SK-N-SH treated with all-trans-retinoic acid at 6 μM for 48 hours (cell line): Measurements from ENCODE around the gene CFAP20.

Experiments used
- ATAC-seq: fragments of 200-7000 bp; cut with Tn5 transposase; 3 replicates; pipeline ENCODE4 v1.9.1; 2020; ENCODE audit warnings: mild to moderate bottlenecking, moderate library complexity
- ARNTL ChIP-seq: fragments of 450-650 bp; formaldehyde crosslinking; IDR thresholded peaks from 2 replicates; pipeline ENCODE4 v1.5.0; 2020; ENCODE audit warnings: low read depth, mild to moderate bottlenecking, moderate library complexity, borderline replicate concordance
- BACH2 ChIP-seq: fragments of 250-450 bp; sonication (Bioruptor Pico); IDR thresholded peaks from 2 replicates; pipeline ENCODE4 v1.9.0; 2021; ENCODE audit warnings: mild to moderate bottlenecking, borderline replicate concordance
- CREB5 ChIP-seq: fragments of 250-450 bp; sonication (Bioruptor Pico); IDR thresholded peaks from 2 replicates; pipeline ENCODE4 v1.5.1; 2020; ENCODE audit warnings: low read depth, mild to moderate bottlenecking, moderate library complexity
- CSDC2 ChIP-seq: fragments of 250-450 bp; sonication (Bioruptor Pico); IDR thresholded peaks from 2 replicates; pipeline ENCODE4 v1.5.0; 2020; ENCODE audit warnings: mild to moderate bottlenecking, moderate library complexity
- CSRNP3 ChIP-seq: fragments of 250-450 bp; sonication (Bioruptor Pico); IDR thresholded peaks from 2 replicates; pipeline ENCODE4 v1.5.1; 2021; ENCODE audit warnings: mild to moderate bottlenecking, moderate library complexity
- ESRRG ChIP-seq: fragments of 250-450 bp; sonication (Bioruptor Pico); IDR thresholded peaks from 2 replicates; pipeline ENCODE4 v1.6.1; 2021; ENCODE audit warnings: mild to moderate bottlenecking
- GLIS3 ChIP-seq: fragments of 250-450 bp; sonication (Bioruptor Pico); IDR thresholded peaks from 2 replicates; pipeline ENCODE4 v1.5.0; 2020; ENCODE audit warnings: mild to moderate bottlenecking, moderate library complexity
- ISL1 ChIP-seq: fragments of 250-450 bp; sonication (Bioruptor Pico); IDR thresholded peaks from 2 replicates; pipeline ENCODE4 v2.1.2; 2022; ENCODE audit warnings: mild to moderate bottlenecking, moderate library complexity
- PATZ1 ChIP-seq: fragments of 250-450 bp; sonication (Bioruptor Pico); IDR thresholded peaks from 2 replicates; pipeline ENCODE4 v1.8.0; 2020; ENCODE audit warnings: mild to moderate bottlenecking, moderate library complexity, borderline replicate concordance
- POU6F1 ChIP-seq: fragments of 250-450 bp; sonication (Bioruptor Pico); IDR thresholded peaks from 2 replicates; pipeline ENCODE4 v1.8.0; 2021; ENCODE audit warnings: low read depth, mild to moderate bottlenecking, moderate library complexity, borderline replicate concordance
- PPARA ChIP-seq: fragments of 250-450 bp; sonication (Bioruptor Pico); IDR thresholded peaks from 2 replicates; pipeline ENCODE4 v1.5.0; 2020; ENCODE audit warnings: mild to moderate bottlenecking, borderline replicate concordance
- RARB ChIP-seq: fragments of 250-450 bp; sonication (Bioruptor Pico); IDR thresholded peaks from 2 replicates; pipeline ENCODE4 v1.8.0; 2021; ENCODE audit warnings: mild to moderate bottlenecking, moderate library complexity
- SNAI2 ChIP-seq: fragments of 250-450 bp; sonication (Bioruptor Pico); IDR thresholded peaks from 2 replicates; pipeline ENCODE4 v1.5.0; 2020; ENCODE audit warnings: mild to moderate bottlenecking, moderate library complexity
- TCF4 ChIP-seq: fragments of 250-450 bp; sonication (Bioruptor Pico); IDR thresholded peaks from 2 replicates; pipeline ENCODE4 v1.8.0; 2021; ENCODE audit warnings: mild to moderate bottlenecking, moderate library complexity, borderline replicate concordance
- TOX ChIP-seq: fragments of 250-450 bp; sonication (Bioruptor Pico); IDR thresholded peaks from 2 replicates; pipeline ENCODE4 v1.8.0; 2021; ENCODE audit warnings: mild to moderate bottlenecking, moderate library complexity, borderline replicate concordance
- TSHZ2 ChIP-seq: fragments of 250-450 bp; sonication (Bioruptor Pico); IDR thresholded peaks from 2 replicates; pipeline ENCODE4 v1.5.0; 2020; ENCODE audit warnings: mild to moderate bottlenecking, moderate library complexity
- ZC3H10 ChIP-seq: fragments of 250-450 bp; sonication (Bioruptor Pico); IDR thresholded peaks from 2 replicates; pipeline ENCODE4 v1.5.1; 2021; ENCODE audit warnings: mild to moderate bottlenecking, moderate library complexity
- ZFP3 ChIP-seq: fragments of 250-450 bp; sonication (Bioruptor Pico); IDR thresholded peaks from 2 replicates; pipeline ENCODE4 v1.5.0; 2020; ENCODE audit warnings: mild to moderate bottlenecking, moderate library complexity
- ZFP30 ChIP-seq: fragments of 450-650 bp; formaldehyde crosslinking; IDR thresholded peaks from 2 replicates; pipeline ENCODE4 v1.5.0; 2022; ENCODE audit warnings: mild to moderate bottlenecking, moderate library complexity
- ZNF565 ChIP-seq: fragments of 450-650 bp; formaldehyde crosslinking; conservative IDR thresholded peaks from 2 replicates; pipeline ENCODE4 v1.5.0; 2020; ENCODE audit warnings: low read depth, mild to moderate bottlenecking, moderate library complexity
- ZNF70 ChIP-seq: fragments of 450-650 bp; formaldehyde crosslinking; IDR thresholded peaks from 2 replicates; pipeline ENCODE4 v1.5.0; 2020; ENCODE audit warnings: mild to moderate bottlenecking, moderate library complexity
- ZNF8 ChIP-seq: fragments of 450-650 bp; formaldehyde crosslinking; IDR thresholded peaks from 2 replicates; pipeline ENCODE4 v1.5.0; 2020; ENCODE audit warnings: mild to moderate bottlenecking, moderate library complexity

The CFAP20 gene

GRCh38 chr16:58099956-58100300, 29.3 kb downstream of the CFAP20 start:
- ATAC-seq, result no peak
- TF ChIP-seq PATZ1 (CRISPR knock-in tag), result no peak
- no peak for TF ChIP-seq ISL1 (CRISPR knock-in tag)
- TF ChIP-seq ZNF8, result no peak
- TF ChIP-seq TCF4 (CRISPR knock-in tag), result no peak
- TF ChIP-seq TOX (CRISPR knock-in tag), result no peak
- TF ChIP-seq BACH2 (CRISPR knock-in tag), result no peak
- TF ChIP-seq POU6F1 (CRISPR knock-in tag), result no peak
- no peak for TF ChIP-seq TSHZ2
- no peak for TF ChIP-seq CSRNP3
- no peak for TF ChIP-seq ZFP3 (CRISPR knock-in tag)
- no peak for TF ChIP-seq ZC3H10
- no peak for TF ChIP-seq CREB5 (CRISPR knock-in tag)
- TF ChIP-seq ARNTL (CRISPR knock-in tag), result no peak
- TF ChIP-seq RARB (CRISPR knock-in tag), result no peak
- TF ChIP-seq PPARA, result no peak
- TF ChIP-seq SNAI2, result no peak
- no peak for TF ChIP-seq ZFP30
- TF ChIP-seq ZNF565 (CRISPR knock-in tag), result no peak
- TF ChIP-seq ESRRG, result no peak
- TF ChIP-seq, all 23 proteins: peak for 0

GRCh38 chr16:58099097-58099955, 29.9 kb downstream of the CFAP20 start:
- no peak for ATAC-seq
- no peak for TF ChIP-seq ESRRG
- TF ChIP-seq ZNF70 (CRISPR knock-in tag), result no peak
- no peak for TF ChIP-seq BACH2 (CRISPR knock-in tag)
- no peak for TF ChIP-seq POU6F1 (CRISPR knock-in tag)
- no peak for TF ChIP-seq ZFP3 (CRISPR knock-in tag)
- TF ChIP-seq ZC3H10, result no peak
- TF ChIP-seq PPARA, result no peak
- TF ChIP-seq SNAI2, result no peak
- TF ChIP-seq GLIS3 (CRISPR knock-in tag), result no peak
- no peak for TF ChIP-seq TOX (CRISPR knock-in tag)
- no peak for TF ChIP-seq CSDC2 (CRISPR knock-in tag)
- no peak for TF ChIP-seq ZNF8
- TF ChIP-seq ISL1 (CRISPR knock-in tag), result no peak
- TF ChIP-seq RARB (CRISPR knock-in tag), result no peak
- no peak for TF ChIP-seq TCF4 (CRISPR knock-in tag)
